Cerebellar nuclear complex (tissue), 1 donor: ENCODE measurements around the gene LMF1.
"Not testable (repeated sequence)": the region's sequence is repeated elsewhere in the genome, so short reads cannot be mapped to it uniquely, and the experiment has no call there.

Source experiments
- DNase-seq, 2 experiments: peaks; one replicate each; lab custom pipeline; 2025; lab: John Stamatoyannopoulos, UW

Gene LMF1

DNA sequence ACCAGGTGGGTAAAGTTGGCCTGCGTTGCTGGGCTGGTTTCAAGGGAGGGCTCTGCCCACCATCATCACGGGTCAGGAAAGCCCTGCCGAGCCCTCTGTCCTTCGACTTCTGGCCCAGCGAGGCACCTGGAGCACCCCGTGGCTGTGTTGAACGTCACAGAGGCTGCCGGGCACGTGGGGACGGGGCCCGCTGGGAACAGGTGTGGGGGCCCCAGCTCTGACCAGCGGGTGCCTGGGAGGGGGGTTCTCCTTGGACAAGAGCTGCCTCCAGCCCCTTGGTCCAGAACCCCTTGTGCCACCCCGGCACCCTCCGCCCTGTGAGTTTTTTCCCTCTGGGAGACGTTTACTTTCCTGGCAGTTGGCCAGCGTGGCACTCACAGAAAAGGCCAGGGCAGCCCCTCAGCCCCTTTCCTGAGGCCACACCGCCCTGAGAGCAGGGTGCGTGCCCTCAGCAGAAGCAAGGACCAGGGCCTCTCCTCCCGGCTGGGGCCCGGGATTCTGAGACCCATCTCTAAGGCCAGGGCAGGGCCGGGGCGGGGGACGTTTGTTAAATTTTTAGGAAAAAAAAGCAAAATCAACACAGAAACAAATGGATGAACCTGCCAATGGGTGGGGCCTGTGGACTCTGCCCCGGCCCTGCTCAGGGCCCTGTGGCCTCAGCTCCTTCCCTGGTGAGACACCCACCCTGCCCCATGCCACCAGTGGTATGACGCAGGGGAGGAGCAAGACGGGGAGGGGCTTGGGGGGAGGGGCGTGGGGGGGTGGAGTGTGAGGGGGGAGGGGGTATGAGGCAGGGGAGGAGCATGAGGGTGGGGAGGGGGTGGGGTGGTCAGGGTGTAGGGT is 139.0 kb downstream of the LMF1 start:
- no peak for DNase-seq

DNA sequence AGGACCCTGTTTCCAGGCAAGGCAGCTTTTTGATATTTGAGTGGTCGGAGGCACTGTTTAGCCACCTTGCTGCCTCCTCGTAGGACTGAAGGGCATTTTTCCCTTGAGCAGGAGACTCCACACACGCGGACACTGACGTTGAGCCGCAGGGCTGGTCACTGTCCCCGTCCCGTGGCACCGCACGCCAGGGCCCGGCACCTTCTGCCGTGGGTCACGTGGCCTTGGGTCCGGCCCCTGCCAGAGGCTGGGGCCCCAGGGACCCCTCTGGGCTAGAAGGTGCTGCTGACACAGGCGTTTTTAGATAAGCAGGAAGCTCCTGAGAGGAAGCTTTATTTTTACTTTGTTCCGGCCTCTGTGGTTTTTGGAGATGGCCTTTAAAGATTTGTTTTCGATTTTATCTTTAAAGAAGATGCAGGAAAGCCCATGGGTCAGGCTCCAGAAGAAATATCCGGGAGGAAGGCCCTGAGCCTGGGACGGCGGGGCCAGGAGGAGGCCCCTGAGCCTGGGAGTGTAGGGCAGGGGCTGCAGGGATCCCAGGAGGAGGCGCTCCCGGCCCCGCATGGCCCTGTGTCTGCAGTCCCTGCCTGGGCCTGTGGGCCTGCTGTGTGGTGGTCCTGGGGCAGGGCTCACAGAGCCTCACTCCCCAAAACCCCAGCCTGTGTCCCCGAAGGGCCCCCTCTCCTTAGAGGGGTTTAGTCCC is 139.8 kb downstream of the LMF1 start:
- no peak for DNase-seq

DNA sequence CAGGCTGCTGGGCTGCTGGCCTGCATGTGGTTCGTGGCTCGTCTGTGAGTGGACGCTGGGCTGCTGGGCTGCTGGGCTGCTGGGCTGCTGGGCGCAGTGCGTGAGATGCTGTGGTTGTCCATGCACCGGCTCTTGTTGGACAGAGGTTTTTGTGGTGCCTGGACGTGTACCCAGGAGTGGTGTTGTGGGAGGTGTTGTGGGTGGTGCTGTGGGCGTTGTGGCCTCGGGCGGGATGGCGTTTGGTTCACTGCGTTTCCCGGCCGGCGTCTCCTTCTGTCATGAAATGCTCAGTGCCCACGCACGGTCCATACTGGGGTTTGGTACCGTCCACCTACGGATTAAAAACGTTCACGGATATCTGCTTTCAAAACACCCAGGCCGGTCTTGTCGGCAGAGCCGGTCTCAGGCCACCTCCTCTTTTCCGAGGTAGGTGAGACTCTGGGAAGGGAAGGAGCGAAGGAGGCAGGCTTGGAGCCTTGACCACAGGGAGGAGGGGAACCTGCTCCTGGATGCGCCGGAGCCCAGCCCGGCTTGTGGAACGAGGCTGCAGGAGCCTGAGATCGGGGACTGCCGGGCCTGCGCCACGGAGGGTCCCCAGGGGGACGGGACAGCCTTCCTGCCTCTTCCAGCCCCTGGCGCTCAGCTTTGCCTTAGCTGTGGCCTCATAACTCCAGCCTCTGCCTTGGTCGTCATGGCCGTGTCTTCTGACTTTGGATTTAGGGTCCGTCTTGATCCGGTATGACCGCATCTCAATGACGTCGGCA is 140.5 kb downstream of the LMF1 start:
- no peak for DNase-seq

GRCh38 chr16:828891-829290 is 141.9 kb downstream of the LMF1 start:
- DNase-seq: no peak

DNA sequence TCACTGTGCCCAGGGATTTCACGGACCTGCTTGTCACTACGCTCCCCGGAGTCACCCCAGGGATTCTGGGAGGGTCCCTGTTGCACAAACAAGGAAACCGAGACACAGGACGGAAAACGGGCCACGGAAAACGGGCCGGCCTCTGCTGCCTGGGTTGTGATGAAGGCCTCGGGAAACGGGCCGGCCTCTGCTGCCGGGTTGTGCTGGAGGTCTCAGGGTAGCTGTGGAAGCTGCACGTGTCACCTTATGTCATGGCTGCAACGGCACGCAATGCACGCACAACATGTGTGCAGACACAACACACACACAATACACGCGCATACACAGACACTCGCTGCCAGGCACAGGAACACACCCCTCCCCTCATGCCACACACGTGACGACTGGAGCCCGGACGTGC is 143.3 kb downstream of the LMF1 start:
- DNase-seq: no peak

DNA sequence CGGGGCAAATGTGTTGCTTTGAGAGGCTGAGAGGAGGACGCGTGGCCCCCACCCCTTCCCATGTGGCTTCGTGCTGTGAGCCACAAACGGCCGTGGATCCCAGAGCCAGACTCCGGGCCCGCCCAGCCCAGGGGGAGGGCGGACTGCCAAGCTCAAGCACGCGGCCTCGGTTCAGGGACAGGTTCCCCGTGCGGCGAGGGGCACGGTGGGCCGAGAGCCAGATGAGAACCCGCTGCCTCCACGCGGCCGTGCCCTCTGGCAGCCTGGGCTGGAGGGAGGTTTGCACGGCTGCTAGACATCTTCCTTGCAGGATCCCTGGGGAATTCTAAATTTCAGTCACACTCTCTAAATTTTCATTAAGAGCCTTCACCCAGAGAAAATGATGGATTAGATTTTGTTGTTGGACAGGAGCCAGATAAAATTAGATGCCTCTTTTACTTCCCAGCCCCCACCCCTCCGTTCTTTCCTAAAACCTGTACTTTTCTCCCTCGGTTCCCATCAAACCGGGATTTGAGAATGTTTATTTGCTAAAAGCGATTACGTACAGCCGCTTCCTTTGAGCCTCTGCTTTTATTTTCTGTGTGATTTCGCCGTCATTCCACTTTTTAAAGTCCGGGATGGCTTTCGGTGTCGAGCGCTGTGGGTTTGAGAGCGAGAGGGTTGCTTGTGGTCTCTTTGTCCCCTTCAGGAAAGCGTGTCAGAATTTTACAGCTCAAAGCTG is 145.3 kb downstream of the LMF1 start:
- no peak for DNase-seq

DNA sequence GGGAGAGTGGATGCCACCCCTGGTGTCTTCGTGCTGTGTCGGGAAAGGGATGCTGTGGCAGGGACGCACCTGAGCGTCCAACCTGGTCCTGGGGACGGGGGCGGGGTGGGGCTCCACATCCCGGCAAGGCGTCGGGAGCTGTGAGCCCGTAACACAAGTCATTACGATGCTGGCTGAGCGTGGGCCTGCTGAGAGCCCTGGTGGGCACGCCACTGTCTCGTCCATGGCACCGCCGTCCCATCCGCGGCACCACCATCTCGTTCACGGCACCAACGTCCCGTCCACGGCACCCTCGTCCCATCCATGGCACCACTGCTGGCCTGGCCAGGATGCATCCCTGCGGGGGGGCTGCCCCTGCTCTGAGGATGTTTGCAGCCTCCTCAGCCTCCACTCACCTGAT is 146.2 kb downstream of the LMF1 start:
- DNase-seq: no peak

GRCh38 chr16:824194-824593 is 146.6 kb downstream of the LMF1 start:
- no peak for DNase-seq

- no peak for DNase-seq
These were observed 147.9 kb downstream of the LMF1 start for GRCh38 chr16:822909-823297.

DNA sequence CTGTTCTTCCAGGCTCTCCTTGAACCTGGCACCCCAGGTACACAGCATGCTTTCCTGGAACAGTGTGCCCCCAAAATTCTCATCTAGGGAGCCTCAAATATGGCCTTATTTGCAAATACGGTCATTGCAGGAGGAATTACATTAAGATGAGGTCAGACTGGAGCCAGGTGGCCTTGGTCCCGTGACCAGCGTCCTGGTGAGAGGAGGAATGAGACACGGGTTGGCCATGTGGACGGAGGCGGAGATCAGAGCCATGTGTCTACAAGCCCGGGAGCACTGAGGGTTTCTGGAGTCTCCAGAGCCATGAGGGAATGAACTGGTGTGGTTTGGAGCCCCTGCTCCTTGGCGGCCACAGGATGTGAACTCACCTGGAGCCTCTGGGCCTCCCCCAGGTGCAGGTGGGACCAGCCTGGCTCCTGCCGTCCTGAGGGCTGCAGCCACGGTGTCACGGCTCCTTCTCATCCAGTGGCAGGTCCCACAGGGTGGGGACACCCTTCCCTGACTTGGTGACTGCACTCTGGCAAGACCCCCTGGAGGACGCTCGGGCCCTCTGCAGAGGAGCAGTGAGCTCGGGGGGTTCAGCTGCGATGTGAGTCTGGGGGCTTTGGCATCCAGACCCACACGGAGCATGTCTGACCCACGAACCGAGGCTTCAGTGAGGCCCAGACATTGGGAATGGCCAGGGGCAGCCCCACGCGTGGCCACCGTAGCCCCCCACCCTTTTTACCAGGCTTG is 148.4 kb downstream of the LMF1 start:
- DNase-seq: no peak

DNA sequence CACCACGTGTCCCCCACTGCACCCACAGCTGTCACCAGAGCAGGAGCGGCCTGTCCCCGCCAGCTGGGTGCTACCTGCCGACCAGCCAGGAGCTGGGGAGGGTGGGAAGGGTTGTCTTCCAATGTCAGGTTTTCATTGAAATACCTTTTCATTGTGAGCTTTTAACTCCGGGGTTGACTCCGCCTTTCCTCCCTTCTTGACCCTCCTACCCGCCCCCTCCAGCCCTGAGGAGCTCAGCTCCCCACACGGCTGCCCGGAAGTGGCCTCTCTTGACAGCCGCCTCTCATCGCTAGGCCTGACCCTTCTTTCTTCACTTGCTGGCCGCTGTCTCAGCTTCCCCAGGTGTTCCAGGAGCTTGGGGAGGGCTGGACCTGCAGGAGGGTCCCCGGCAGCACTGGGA is 149.0 kb downstream of the LMF1 start:
- no peak for DNase-seq

DNA sequence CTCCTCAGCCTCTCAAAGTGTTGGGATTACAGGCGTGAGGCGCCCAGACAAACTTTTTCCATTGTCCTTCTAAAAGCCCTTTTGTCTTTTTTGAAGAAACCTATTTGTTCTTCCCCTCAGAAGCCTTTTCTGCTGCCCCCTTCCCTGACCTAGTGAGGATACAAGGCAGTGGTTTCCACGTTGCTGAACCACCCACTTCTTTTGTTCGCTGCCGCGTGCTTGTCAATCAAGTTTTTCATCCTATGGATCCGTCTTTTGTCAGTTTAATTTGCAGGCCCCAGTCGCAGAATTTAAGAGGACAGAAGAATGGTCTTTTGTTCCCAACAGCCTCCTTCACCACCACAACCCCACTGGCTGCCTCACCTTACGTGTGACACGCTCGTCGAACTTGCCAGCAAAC is 150.0 kb downstream of the LMF1 start:
- no peak for DNase-seq

DNA sequence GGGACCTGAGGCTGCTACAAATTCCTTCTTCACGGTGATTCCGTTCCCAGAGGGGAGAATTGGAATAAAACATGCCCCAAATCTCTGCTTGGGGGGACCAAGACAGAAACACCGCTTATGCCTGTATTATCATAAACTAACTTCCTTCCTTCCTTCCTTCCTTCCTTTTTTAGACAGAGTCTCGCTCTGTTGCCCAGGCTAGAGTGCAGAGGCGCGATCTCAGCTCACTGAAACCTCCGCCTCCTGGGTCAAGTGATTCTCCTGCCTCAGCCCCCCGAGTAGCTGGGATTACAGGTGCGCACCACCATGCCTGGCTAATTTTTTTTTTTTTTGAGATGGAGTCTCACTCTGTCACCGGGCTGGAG is 150.8 kb downstream of the LMF1 start:
- not testable (repeated sequence) for DNase-seq

DNA sequence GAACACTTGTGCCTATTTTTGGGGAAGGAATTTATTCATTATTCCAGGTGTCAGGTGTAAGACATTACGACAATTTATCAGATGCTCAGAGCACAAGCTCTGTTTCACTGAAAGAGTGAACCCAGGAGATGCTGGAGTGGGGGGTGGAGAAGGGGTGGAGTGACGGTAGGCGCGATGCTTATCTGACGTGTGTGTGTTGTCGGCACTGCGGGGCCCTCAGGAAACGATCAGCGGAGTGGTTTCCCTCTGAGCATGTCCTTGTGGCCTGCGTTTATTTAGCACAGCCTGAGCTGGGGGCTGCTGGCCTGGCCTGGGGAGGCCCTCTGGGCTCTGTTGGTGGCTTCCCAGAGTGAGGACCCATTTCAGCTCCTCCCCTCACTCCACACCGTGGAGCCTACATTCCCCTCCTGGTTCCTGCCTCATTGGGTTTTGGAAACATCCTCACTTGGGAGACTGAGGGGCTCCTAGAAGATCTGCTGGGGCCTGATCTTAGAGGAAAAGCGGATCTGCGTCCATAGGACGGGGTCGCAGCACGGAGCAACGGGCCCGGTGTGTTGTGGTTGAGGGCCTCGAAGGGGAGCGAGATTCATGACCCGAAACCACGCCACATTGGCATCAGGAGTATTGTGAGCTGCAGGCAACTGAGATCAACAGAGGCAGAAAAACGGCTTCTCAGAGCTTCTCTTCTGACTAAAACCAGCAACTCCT is 151.3 kb downstream of the LMF1 start:
- DNase-seq: no peak

GRCh38 chr16:818592-818991 is 152.2 kb downstream of the LMF1 start:
- no peak for DNase-seq

DNA sequence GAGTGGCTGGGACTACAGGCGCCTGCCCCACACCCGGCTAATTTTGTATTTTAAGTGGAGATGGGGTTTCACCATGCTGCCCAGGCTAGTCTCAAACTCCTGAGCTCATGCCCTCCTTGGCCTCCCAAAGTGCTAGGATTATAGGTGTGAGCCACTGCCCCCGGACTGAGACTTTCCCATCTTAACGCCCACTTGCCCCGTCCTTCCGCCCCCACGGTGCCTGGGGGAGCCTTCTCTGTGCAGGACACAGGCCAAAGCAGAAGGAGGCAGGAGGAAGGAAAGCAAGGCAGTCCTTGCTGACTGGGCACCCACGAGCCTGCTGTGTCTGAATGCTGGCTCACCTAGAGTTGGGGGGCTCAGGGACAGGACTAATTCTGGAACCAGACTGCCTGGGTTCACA is 152.7 kb downstream of the LMF1 start:
- DNase-seq: no peak

GRCh38 chr16:817001-817906 is 153.5 kb downstream of the LMF1 start:
- DNase-seq: no peak

DNA sequence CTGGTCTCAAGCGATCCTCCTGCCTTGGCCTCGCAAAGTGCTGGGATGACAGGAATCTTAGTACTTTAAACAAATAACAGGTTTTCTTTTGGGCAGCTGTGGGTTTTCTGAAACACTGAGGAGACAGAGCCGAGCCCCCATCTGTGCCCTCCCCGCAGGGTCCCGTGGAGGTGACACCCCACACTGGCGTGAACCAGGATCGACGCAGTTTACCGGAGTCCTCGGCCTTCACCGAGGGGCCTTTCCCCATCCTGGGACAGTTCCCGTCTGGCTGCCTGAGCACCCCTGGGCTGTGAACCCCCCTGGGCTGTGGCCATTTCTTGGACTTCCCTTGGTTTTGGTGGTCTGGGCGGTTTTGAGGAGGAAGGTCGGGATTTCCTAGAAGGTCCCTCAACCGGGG is 154.9 kb downstream of the LMF1 start:
- no peak for DNase-seq

DNA sequence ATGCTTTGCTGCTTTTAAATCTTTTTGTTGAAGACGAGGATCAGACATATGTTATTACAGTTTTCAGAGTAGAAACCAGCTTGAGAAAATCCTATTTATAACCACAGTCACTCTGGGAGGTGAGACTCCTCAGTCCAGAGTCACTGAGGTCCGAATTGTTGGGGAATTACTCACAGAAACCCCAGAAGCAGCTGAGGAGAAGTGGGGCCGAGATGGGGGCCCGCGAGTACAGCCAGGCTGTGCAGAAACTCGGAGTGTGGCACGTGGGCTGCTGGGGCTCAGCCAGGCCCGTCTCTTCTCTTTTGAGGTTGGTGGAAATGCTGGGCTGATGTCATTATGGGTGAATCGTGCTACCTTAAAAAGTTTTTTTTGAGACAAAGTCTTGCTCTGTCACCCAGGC is 155.8 kb downstream of the LMF1 start:
- no peak for DNase-seq

- DNase-seq: no peak
These were observed 156.8 kb downstream of the LMF1 start for GRCh38 chr16:813916-814412.
